Activated naive CD4-positive, alpha-beta T cell treated with anti-CD3 and anti-CD28 coated beads for 36 hours (primary cell): ENCODE measurements around the gene KSR2. TPM values are rescaled to one million over a fixed set of nuclear protein-coding genes. Genes with fewer than 3 reads are reported as not detected.

Source experiments
- CTCF ChIA-PET: fragments of 350-600 bp; sonication (Branson Sonifier 250); formaldehyde crosslinking; loops from one replicate; lab custom pipeline; 2021; ENCODE audit warnings: antibody characterized with exemption; lab: Charles Lee
- DNase-seq: peaks from one replicate; pipeline ENCODE4 v3.0.0-alpha.2; 2020
- H3K27ac Mint-ChIP-seq: one replicate; pipeline ENCODE4 v1.8.0; 2021; ENCODE audit warnings: mild to moderate bottlenecking, mixed read lengths
- H3K27me3 Mint-ChIP-seq: one replicate; pipeline ENCODE4 v1.8.0; 2021; ENCODE audit warnings: low read depth, mixed read lengths
- H3K36me3 Mint-ChIP-seq: one replicate; pipeline ENCODE4 v1.8.0; 2021; ENCODE audit warnings: low read depth, mixed read lengths
- H3K4me1 Mint-ChIP-seq: one replicate; pipeline ENCODE4 v1.8.0; 2021; ENCODE audit warnings: low read depth, mixed read lengths
- H3K4me3 Mint-ChIP-seq: one replicate; pipeline ENCODE4 v1.8.0; 2021; ENCODE audit warnings: mild to moderate bottlenecking, moderate library complexity, mixed read lengths
- H3K9me3 Mint-ChIP-seq: one replicate; pipeline ENCODE4 v1.8.0; 2021; ENCODE audit warnings: mixed read lengths
- intact Hi-C: fragments of 100-400 bp; cut with micrococcal nuclease; formaldehyde crosslinking; loops from one replicate; pipeline ENCODE4 v1.15.1; 2023
- total RNA-seq, 2 experiments: library from RNA; stranded (reverse); gene quantifications; one replicate each; pipeline ENCODE4 v1.2.3, GENCODE V29; 2021

KSR2 gene
- total RNA-seq, 2 experiments from 2014 or later, result 0.05 TPM; not detected in 1

GRCh38 chr12:117606945-117607344 lies 361.8 kb downstream of the KSR2 start:
- Mint-ChIP-seq H3K4me3 (no peak overlapping the region), H3K9me3 (peaks cover 5% of the 10 kb centered on the region), H3K27ac (no peak overlapping the region), H3K4me1 (no peaks in the 10 kb centered on the region), H3K36me3 (no peaks in the 10 kb centered on the region), H3K27me3 (peaks cover 2% of the 10 kb centered on the region)
- no peak for DNase-seq
- intact Hi-C loops, result no loop called here
- CTCF ChIA-PET, result no interaction called here

GRCh38 chr12:117606024-117606423 lies 362.8 kb downstream of the KSR2 start:
- H3K4me1 Mint-ChIP-seq, result no peaks in the 10 kb centered on the region

DNA sequence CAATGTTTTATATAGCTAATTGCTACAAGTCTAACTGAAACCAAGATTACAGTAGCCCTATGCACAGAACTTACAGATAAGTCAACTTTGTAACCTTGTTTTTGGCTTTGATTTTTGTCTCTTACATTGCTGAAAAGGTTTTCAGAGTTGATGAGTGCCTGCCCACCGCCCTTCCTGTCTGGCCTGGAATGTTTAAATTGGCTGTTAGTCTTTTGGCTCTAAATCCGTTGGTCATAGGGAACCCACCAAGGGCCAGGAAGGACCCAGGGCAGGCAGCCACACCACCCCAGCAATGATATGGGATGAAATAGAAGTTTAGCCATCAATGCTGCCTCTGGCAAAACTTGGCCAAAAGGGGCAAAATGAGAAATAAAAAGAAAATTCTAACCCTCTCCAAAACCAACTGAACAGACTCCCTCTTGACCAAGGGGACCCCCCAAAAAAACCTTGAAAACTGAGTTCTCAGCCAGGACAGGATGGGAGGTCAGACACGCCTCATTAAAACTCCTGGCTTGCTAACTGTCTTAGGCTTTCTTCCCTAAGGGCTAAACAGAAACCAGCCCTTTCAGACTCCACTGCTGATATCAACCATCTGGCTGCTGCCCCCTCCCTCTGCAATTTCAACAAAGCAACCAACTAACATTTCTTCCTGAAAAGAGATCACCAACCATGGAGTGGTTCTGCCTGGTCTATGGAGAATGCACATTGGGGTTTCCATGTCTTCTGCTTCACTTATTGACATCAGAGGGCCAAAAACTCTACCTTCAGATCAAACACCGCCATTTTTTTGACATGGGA lies 365.3 kb downstream of the KSR2 start:
- DNase-seq, result no peak
- H3K9me3 Mint-ChIP-seq, result peaks cover 5% of the 10 kb centered on the region
- H3K4me1 Mint-ChIP-seq, result no peaks in the 10 kb centered on the region
- no peak overlapping the region for H3K4me3 Mint-ChIP-seq
- intact Hi-C loops, result no loop called here
- H3K27me3 Mint-ChIP-seq, result peaks cover 2% of the 10 kb centered on the region
- H3K27ac Mint-ChIP-seq, result no peak overlapping the region
- CTCF ChIA-PET, result interaction anchor here (0.6 kb wide), 1 partner anchor 73 kb away, joined by 3 read pairs; no protein-coding TSS in a partner anchor
- no peaks in the 10 kb centered on the region for H3K36me3 Mint-ChIP-seq

More at GRCh38 chr12:117606024-117606423, 362.8 kb downstream of the KSR2 start:
- Mint-ChIP-seq H3K36me3 (no peaks in the 10 kb centered on the region), H3K27ac (no peak overlapping the region), H3K9me3 (peaks cover 5% of the 10 kb centered on the region), H3K27me3 (peaks cover 2% of the 10 kb centered on the region), H3K4me3 (no peak overlapping the region)
- no peak for DNase-seq
- intact Hi-C loops, result no loop called here
- CTCF ChIA-PET, result no interaction called here

- peaks cover 2% of the 10 kb centered on the region for H3K27me3 Mint-ChIP-seq
- DNase-seq, result no peak
- no peak overlapping the region for H3K27ac Mint-ChIP-seq
- intact Hi-C loops, result no loop called here
- no peaks in the 10 kb centered on the region for H3K36me3 Mint-ChIP-seq
- CTCF ChIA-PET, result interaction anchor here (0.6 kb wide), 1 partner anchor 238 kb away, joined by 3 read pairs; no protein-coding TSS in a partner anchor
- H3K4me3 Mint-ChIP-seq, result no peak overlapping the region
- peaks cover 6% of the 10 kb centered on the region for H3K9me3 Mint-ChIP-seq
- no peaks in the 10 kb centered on the region for H3K4me1 Mint-ChIP-seq
These were observed 368.9 kb downstream of the KSR2 start for GRCh38 chr12:117599849-117600248.

GRCh38 chr12:117596968-117597367 lies 371.8 kb downstream of the KSR2 start:
- Mint-ChIP-seq H3K4me1 (no peaks in the 10 kb centered on the region), H3K9me3 (peaks cover 4% of the 10 kb centered on the region), H3K4me3 (no peak overlapping the region), H3K27ac (no peak overlapping the region), H3K36me3 (no peaks in the 10 kb centered on the region), H3K27me3 (no peaks in the 10 kb centered on the region)
- no peak for DNase-seq
- CTCF ChIA-PET, result interaction anchor here (1.2 kb wide), 1 partner anchor 11 kb away, joined by 3 read pairs; no protein-coding TSS in a partner anchor
- intact Hi-C loops, result no loop called here

DNA sequence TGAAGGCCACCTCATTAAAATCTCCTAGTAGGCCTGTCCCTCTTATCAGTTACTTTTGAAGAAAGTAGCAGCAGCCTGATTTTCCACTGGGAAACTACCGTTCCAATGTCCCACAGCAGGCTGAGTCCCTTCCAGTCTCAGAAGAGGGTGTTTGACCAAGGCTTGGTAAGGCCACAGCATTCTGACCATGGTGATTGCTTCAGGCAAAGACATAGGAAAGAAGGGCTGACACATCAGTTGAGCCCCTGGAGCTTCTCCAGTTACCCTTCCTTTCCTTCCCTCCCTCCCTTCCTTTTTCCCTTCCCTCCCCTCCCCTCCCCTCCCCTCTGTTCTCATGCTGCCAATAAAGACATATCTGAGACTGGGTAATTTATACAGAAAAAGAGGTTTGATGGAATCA lies 373.0 kb downstream of the KSR2 start:
- DNase-seq, result no peak
- H3K27ac Mint-ChIP-seq, result no peak overlapping the region
- no peaks in the 10 kb centered on the region for H3K27me3 Mint-ChIP-seq
- H3K9me3 Mint-ChIP-seq, result peaks cover 10% of the 10 kb centered on the region
- H3K4me1 Mint-ChIP-seq, result no peaks in the 10 kb centered on the region
- no peak overlapping the region for H3K4me3 Mint-ChIP-seq
- CTCF ChIA-PET, result interaction anchor here (1.2 kb wide), 1 partner anchor 13 kb away, joined by 3 read pairs; no protein-coding TSS in a partner anchor
- H3K36me3 Mint-ChIP-seq, result no peaks in the 10 kb centered on the region
- intact Hi-C loops, result no loop called here

- DNase-seq, result no peak
- CTCF ChIA-PET, result no interaction called here
- H3K36me3 Mint-ChIP-seq, result no peaks in the 10 kb centered on the region
- intact Hi-C loops, result no loop called here
- H3K27ac Mint-ChIP-seq, result no peak overlapping the region
- no peaks in the 10 kb centered on the region for H3K27me3 Mint-ChIP-seq
- no peak overlapping the region for H3K4me3 Mint-ChIP-seq
- H3K4me1 Mint-ChIP-seq, result no peaks in the 10 kb centered on the region
- H3K9me3 Mint-ChIP-seq, result peaks cover 19% of the 10 kb centered on the region
These were observed 374.3 kb downstream of the KSR2 start for GRCh38 chr12:117594481-117594880.

- H3K27me3 Mint-ChIP-seq, result no peaks in the 10 kb centered on the region
These were observed 374.9 kb downstream of the KSR2 start for GRCh38 chr12:117593815-117594400.

GRCh38 chr12:117592588-117593305 lies 376.0 kb downstream of the KSR2 start:
- Mint-ChIP-seq H3K4me3 (no peak overlapping the region), H3K36me3 (no peaks in the 10 kb centered on the region), H3K27ac (no peak overlapping the region), H3K4me1 (no peaks in the 10 kb centered on the region), H3K27me3 (peaks cover 2% of the 10 kb centered on the region), H3K9me3 (peaks cover 19% of the 10 kb centered on the region)
- DNase-seq, result no peak
- CTCF ChIA-PET, result interaction anchor here (0.5 to 1.0 kb wide), 2 partner anchors 226 to 441 kb away, joined by 3 read pairs; no protein-coding TSS in a partner anchor
- intact Hi-C loops, result no loop called here

More at GRCh38 chr12:117593815-117594400, 374.9 kb downstream of the KSR2 start:
- H3K9me3 Mint-ChIP-seq, result peaks cover 19% of the 10 kb centered on the region
- CTCF ChIA-PET, result interaction anchor here (1.0 kb wide), 1 partner anchor 227 kb away, joined by 3 read pairs; no protein-coding TSS in a partner anchor
- no peaks in the 10 kb centered on the region for H3K4me1 Mint-ChIP-seq
- H3K27ac Mint-ChIP-seq, result no peak overlapping the region
- no peaks in the 10 kb centered on the region for H3K36me3 Mint-ChIP-seq
- intact Hi-C loops, result no loop called here
- H3K4me3 Mint-ChIP-seq, result no peak overlapping the region
- DNase-seq, result no peak

- H3K4me1 Mint-ChIP-seq, result no peaks in the 10 kb centered on the region
- intact Hi-C loops, result no loop called here
These were observed 377.8 kb downstream of the KSR2 start for GRCh38 chr12:117590999-117591398.

GRCh38 chr12:117590386-117590785 lies 378.4 kb downstream of the KSR2 start:
- DNase-seq, result no peak
- peaks cover 11% of the 10 kb centered on the region for H3K27me3 Mint-ChIP-seq
- no peaks in the 10 kb centered on the region for H3K36me3 Mint-ChIP-seq
- H3K9me3 Mint-ChIP-seq, result peaks cover 15% of the 10 kb centered on the region
- H3K27ac Mint-ChIP-seq, result no peak overlapping the region
- no peak overlapping the region for H3K4me3 Mint-ChIP-seq
- intact Hi-C loops, result no loop called here
- H3K4me1 Mint-ChIP-seq, result no peaks in the 10 kb centered on the region
- CTCF ChIA-PET, result interaction anchor here (3.8 kb wide), 1 partner anchor 247 kb away, joined by 13 read pairs; no protein-coding TSS in a partner anchor

More at GRCh38 chr12:117590999-117591398, 377.8 kb downstream of the KSR2 start:
- Mint-ChIP-seq H3K36me3 (no peaks in the 10 kb centered on the region), H3K4me3 (no peak overlapping the region), H3K27ac (no peak overlapping the region), H3K9me3 (peaks cover 16% of the 10 kb centered on the region), H3K27me3 (peaks cover 7% of the 10 kb centered on the region)
- no peak for DNase-seq
- CTCF ChIA-PET, result interaction anchor here (0.6 kb wide), 1 partner anchor 463 kb away, joined by 3 read pairs; no protein-coding TSS in a partner anchor

- Mint-ChIP-seq H3K36me3 (no peaks in the 10 kb centered on the region), H3K4me1 (no peaks in the 10 kb centered on the region), H3K9me3 (peaks cover 15% of the 10 kb centered on the region), H3K27ac (no peak overlapping the region), H3K27me3 (peaks cover 14% of the 10 kb centered on the region), H3K4me3 (no peak overlapping the region)
- intact Hi-C loops, result loop anchor here (5.0 kb wide), 1 partner anchor 248 kb away; no protein-coding TSS in a partner anchor
- CTCF ChIA-PET, result interaction anchor here (0.6 to 3.8 kb wide), 4 partner anchors 221 to 911 kb away, joined by 3 to 17 read pairs (median 8); no protein-coding TSS in a partner anchor
- DNase-seq, result no peak
These were observed 379.8 kb downstream of the KSR2 start for GRCh38 chr12:117589021-117589420.
